Kidney (tissue), 14 donors: ENCODE measurements around the gene PGLYRP2. TPM values are rescaled to one million over a fixed set of nuclear protein-coding genes. Genes with fewer than 3 reads are reported as not detected.

ENCODE experiments used
- DNase-seq, 5 donors: peaks; one replicate each; pipeline ENCODE4 v3.0.0-alpha.2; 2013 to 2020
- FAIRE-seq: peaks from 2 replicates; lab custom pipeline; 2012; peaks lifted over from hg19 to GRCh38; lab: Jason Lieb, UNC
- H3K27ac ChIP-seq, 2 donors: one replicate each; pipeline ENCODE4 v1.7.0; 2013; ENCODE audit warnings: low read depth in 2 of 2, low read length in 2 of 2, inconsistent platforms in 1 of 2
- H3K27me3 ChIP-seq: one replicate; pipeline ENCODE4 v1.7.1; 2013; ENCODE audit warnings: low read length, inconsistent platforms; ENCODE audit not compliant: control insufficient read depth, insufficient read depth
- H3K36me3 ChIP-seq, 3 donors: one replicate each; pipeline versions ENCODE4 v1.7.0 to v1.7.1; 2013; ENCODE audit warnings: low read length in 3 of 3, control low read depth in 1 of 3, inconsistent platforms in 1 of 3; ENCODE audit not compliant: insufficient read depth in 3 of 3, control insufficient read depth in 2 of 3
- H3K4me1 ChIP-seq, 3 donors: one replicate each; pipeline versions ENCODE4 v1.7.0 to v1.7.1; 2013; ENCODE audit warnings: low read length in 3 of 3, inconsistent platforms in 1 of 3, low read depth in 1 of 3; ENCODE audit not compliant: control insufficient read depth in 2 of 3, insufficient read depth in 2 of 3
- H3K4me3 ChIP-seq, 3 donors: one replicate each; pipeline versions ENCODE4 v1.7.0 to v1.8.1; 2013; ENCODE audit warnings: low read length in 3 of 3, control low read depth in 1 of 3, inconsistent platforms in 1 of 3
- H3K9ac ChIP-seq, 3 donors: one replicate each; pipeline versions ENCODE4 v1.7.0 to v1.7.1; 2013; ENCODE audit warnings: low read length in 3 of 3, control low read depth in 1 of 3, inconsistent platforms in 1 of 3
- H3K9me3 ChIP-seq, 3 donors: one replicate each; pipeline versions ENCODE4 v1.7.0 to v1.7.1; 2013; ENCODE audit warnings: low read length in 3 of 3, control low read depth in 1 of 3, inconsistent platforms in 1 of 3; ENCODE audit not compliant: control insufficient read depth in 2 of 3, insufficient read depth in 1 of 3
- intact Hi-C: fragments of 100-400 bp; cut with DNase I; formaldehyde crosslinking; loops from one replicate; pipeline ENCODE4 v1.11.1; 2022
- polyA plus RNA-seq: library from polyadenylated mRNA; stranded (reverse); fragments of 350-450 nt; fragmentation: Illumina TruSeq; extraction: RNeasy Lipid Tissue Mini Kit (QIAGEN cat#74804); gene quantifications from one replicate; pipeline ENCODE4 v1.2.3, GENCODE V29; 2014; ENCODE audit warnings: low read depth, low replicate concordance; ENCODE audit not compliant: insufficient read depth
- total RNA-seq: library from RNA; stranded (reverse); fragmentation: NEBNext Ultra II Directional; extraction: Animal tissue kit (Norgen Biotek cat#: 25700); gene quantifications from one replicate; pipeline ENCODE4 v1.2.1, GENCODE V29; 2021
- TF ChIP-seq, protein P1 (sequence below): IDR thresholded peaks from 3 replicates; pipeline ENCODE4 v1.5.1; 2012; ENCODE audit warnings: mild to moderate bottlenecking, moderate library complexity, borderline replicate concordance; ENCODE audit not compliant: insufficient read depth; ENCODE audit errors: extremely low read depth
- donor health status: control.
- donor health status: control.
- donor health status: control.
- donor health status: control.
- donor health status: control.
- donor health status: DM: yes; HTN: yes; CAD: no.
- donor health status: Normal renal cell carcinoma (clear cell type).

PGLYRP2 gene
- total and polyA plus RNA-seq, 2 donors from 2014 or later, result not detected

DNA sequence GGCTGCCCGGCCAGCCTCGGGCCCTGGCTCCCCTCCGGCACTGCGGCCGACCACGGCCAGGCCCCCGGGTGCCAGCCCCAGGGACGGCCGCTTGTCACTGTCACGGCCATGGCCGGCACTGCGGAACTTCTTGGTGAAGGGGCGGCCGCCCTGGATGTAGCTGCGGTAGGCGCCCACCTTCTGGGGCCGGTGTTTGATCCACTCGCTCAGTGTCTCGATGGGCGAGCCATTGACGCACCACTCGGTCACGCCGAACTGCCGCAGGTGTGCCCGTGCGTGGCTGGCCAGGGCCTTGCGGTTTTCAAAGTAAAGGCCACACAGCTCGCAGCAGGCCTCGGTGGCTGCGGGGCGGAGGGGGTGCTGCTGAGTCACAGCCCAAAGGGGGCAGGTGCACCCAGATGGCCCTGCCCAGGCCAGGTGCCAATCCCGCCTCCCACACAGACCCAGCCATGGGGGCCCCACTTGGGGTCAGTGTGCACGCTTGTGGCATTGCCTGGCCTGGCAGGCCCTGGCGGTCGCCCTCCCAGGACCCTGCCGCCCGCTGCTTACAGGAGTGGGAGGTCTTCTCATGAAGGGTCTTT, 54.5 kb downstream of the PGLYRP2 start:
- TF ChIP-seq, protein P1, sequence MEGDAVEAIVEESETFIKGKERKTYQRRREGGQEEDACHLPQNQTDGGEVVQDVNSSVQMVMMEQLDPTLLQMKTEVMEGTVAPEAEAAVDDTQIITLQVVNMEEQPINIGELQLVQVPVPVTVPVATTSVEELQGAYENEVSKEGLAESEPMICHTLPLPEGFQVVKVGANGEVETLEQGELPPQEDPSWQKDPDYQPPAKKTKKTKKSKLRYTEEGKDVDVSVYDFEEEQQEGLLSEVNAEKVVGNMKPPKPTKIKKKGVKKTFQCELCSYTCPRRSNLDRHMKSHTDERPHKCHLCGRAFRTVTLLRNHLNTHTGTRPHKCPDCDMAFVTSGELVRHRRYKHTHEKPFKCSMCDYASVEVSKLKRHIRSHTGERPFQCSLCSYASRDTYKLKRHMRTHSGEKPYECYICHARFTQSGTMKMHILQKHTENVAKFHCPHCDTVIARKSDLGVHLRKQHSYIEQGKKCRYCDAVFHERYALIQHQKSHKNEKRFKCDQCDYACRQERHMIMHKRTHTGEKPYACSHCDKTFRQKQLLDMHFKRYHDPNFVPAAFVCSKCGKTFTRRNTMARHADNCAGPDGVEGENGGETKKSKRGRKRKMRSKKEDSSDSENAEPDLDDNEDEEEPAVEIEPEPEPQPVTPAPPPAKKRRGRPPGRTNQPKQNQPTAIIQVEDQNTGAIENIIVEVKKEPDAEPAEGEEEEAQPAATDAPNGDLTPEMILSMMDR, result no peak
- Histone ChIP-seq H3K27me3 (no peaks in the 10 kb centered on the region), H3K4me3 (no peak overlapping the region), H3K4me1 (no peaks in the 10 kb centered on the region), H3K27ac (no peak overlapping the region), H3K9ac (no peak overlapping the region), H3K9me3 (no peaks in the 10 kb centered on the region), H3K36me3 (peaks cover 5 to 15% (median 11%) of the 10 kb centered on the region in 3 donors)
- intact Hi-C loops, result no loop called here
- DNase-seq (no peak), FAIRE-seq (no peak)

DNA sequence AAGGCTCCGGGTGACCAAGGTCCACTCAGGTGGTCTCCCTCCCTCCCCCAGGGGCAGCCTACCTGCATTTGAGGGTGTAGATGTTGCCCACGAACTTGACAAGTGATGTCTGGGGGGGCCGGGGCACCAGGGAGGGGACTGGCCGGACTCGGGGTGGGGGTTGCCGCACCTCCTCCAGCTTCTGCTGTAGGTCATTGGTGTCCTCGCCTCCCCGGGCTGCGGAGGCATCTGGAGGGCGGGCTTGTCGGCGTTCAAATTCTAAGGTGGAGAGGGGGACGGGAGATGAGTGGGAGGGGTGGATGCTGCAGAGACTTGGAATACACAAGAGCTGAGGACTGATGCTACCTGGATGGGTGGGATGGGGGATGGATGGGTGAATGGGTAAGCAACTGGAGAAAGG, 55.2 kb downstream of the PGLYRP2 start:
- H3K9me3 ChIP-seq, result no peaks in the 10 kb centered on the region
- no peak overlapping the region for H3K27ac ChIP-seq
- TF ChIP-seq, protein P1, result no peak
- no peaks in the 10 kb centered on the region for H3K4me1 ChIP-seq
- no peak for FAIRE-seq
- H3K36me3 ChIP-seq, result peaks cover 5 to 15% (median 11%) of the 10 kb centered on the region in 3 donors
- H3K9ac ChIP-seq, result no peak overlapping the region
- intact Hi-C loops, result no loop called here
- no peak for DNase-seq
- H3K4me3 ChIP-seq, result no peak overlapping the region
- no peaks in the 10 kb centered on the region for H3K27me3 ChIP-seq

DNA sequence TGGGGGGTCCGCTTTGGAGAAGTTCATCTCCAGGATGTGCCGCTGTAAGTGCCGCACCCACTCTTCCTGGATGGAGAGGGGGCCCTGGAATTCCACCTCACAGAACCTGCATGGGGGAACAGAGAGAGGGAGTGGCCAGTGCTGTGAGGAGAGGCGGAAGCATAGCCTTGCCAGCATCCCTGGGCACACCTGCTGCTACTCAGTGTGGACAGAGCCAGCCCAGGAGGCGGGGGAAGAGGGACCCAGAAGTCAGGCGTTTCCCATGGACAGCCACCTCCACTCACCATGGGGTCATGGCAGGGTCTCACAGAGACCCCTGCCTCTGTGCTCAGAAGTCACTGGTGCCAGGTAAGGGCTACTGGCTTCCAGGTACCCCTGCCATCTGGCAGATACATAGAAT, 56.2 kb downstream of the PGLYRP2 start:
- Histone ChIP-seq H3K27me3 (no peaks in the 10 kb centered on the region), H3K9ac (no peak overlapping the region), H3K27ac (no peak overlapping the region), H3K9me3 (no peaks in the 10 kb centered on the region), H3K36me3 (peaks cover 5 to 15% (median 11%) of the 10 kb centered on the region in 3 donors), H3K4me1 (no peaks in the 10 kb centered on the region), H3K4me3 (no peak overlapping the region)
- intact Hi-C loops, result no loop called here
- DNase-seq (no peak), FAIRE-seq (no peak)
- TF ChIP-seq, protein P1, result no peak
